Activated naive CD4-positive, alpha-beta T cell treated with Interleukin-2 at 50 U/mL for 16 hours (primary cell): ENCODE measurements around the gene OR4N2.
"Not testable (repeated sequence)": the region's sequence is repeated elsewhere in the genome, so short reads cannot be mapped to it uniquely, and the experiment has no call there.

Source experiments
- DNase-seq: peaks from one replicate; pipeline ENCODE4 v3.0.0-alpha.2; 2020

OR4N2 gene

GRCh38 chr14:19838433-19838832 lies 34.9 kb downstream of the OR4N2 start:
- DNase-seq, result no peak

GRCh38 chr14:19851365-19851764 lies 47.8 kb downstream of the OR4N2 start:
- no peak for DNase-seq

GRCh38 chr14:19866061-19866669 lies 62.6 kb downstream of the OR4N2 start:
- not testable (repeated sequence) for DNase-seq

- no peak for DNase-seq
Measured at GRCh38 chr14:19873178-19873577, 69.6 kb downstream of the OR4N2 start.

- no peak for DNase-seq
Measured at GRCh38 chr14:19874842-19875241, 71.3 kb downstream of the OR4N2 start, which contains the start of gene OR4K2. Gene OR4K2, plus strand, starts transcription at chr14:19875142. Its CDS starts 1,126 bp downstream, at chr14:19876268.

- DNase-seq, result no peak
Measured at GRCh38 chr14:19878029-19878642, 74.6 kb downstream of the OR4N2 start.
